GM12875 (cell line): Measurements from ENCODE around the gene HPS1.
A peak's percentile ranks its signal among the peaks of the same experiment; 100 is the strongest.

Source experiments
- H3K4me3 ChIP-seq: one replicate; pipeline ENCODE4 v1.5.1; 2011; ENCODE audit warnings: low read depth, low read length, control low read depth
- CTCF ChIP-seq: IDR thresholded peaks from 2 replicates; pipeline ENCODE4 v1.5.1; 2011; ENCODE audit warnings: low read depth, mild to moderate bottlenecking, control low read depth, inconsistent platforms, low read length, moderate library complexity, borderline replicate concordance; ENCODE audit not compliant: insufficient read depth

Gene HPS1

GRCh38 chr10:98456686-98457482 is 10.1 kb upstream of the HPS1 start:
- no peak overlapping the region for H3K4me3 ChIP-seq
- no peak for TF ChIP-seq CTCF

DNA sequence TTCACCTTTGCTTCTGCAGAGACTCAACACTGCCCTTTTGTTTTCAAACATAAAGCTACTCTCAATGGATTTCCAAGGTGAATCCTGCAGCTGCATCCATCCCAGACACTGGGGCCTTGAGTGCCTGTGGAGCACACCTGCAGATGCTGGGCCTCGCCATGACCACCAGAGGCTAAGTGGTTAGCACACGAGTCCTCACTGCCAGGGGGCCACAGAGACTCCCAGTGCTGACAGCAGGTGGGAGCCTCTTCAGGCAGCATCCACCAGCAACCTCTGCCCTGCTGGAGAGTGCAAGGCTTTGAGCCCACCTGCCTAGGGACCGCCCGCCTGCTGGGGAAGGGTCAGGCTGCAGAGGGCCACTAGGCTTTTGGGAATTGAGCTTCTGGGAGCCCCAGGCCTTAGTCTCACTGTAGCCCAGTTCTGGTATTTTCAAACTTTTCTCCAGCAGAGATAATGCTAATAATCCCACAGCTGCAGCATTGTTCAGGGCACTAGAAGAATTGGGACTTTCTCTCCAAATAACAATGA is 9.4 kb upstream of the HPS1 start:
- H3K4me3 ChIP-seq: no peak overlapping the region
- TF ChIP-seq CTCF: no peak

DNA sequence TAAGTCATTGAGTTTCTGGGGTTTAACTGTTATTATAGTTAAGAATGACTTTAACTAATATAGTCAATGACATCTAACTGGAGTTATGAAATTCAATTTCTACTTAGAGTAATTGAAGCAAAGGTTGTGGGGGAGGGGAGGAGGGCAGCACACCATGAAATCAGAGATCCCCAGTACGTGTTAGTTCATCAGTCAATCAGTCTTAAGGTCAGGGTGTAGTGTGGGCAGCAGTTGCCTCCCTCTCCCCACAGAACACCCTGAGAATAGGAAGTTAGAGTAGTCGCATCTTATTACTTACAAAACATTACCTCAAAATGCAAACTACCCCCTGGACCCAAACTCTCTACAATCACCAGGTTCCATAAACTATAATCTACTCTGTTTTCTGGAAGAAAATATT is 7.0 kb upstream of the HPS1 start:
- no peak overlapping the region for H3K4me3 ChIP-seq
- no peak for TF ChIP-seq CTCF

DNA sequence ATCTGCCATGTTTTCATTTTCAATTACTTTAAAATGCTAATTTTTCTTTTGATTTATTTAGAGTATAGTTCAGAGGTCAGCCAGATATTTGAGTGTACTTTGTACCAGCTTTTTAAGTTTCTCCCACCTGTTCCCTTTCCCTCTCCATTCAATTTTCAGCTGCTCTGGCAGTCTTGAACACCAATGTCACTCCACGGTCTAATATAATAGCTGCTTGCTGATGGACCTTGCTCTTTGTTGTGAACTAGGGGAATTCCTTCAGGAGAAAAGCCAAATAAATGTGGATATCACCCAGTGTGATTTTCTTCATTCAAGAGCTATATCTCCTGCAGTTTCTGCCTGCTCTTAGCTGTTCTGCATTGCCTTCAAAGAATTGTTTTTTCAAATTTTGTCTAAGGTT is 3.9 kb upstream of the HPS1 start:
- no peak for TF ChIP-seq CTCF

GRCh38 chr10:98449287-98449686 is 2.6 kb upstream of the HPS1 start:
- H3K4me3 ChIP-seq: no peak overlapping the region
- no peak for TF ChIP-seq CTCF

More for the DNA sequence above, 3.9 kb upstream of the HPS1 start:
- H3K4me3 ChIP-seq: no peak overlapping the region

- no peak for TF ChIP-seq CTCF
Measured at GRCh38 chr10:98446151-98446660, 529 bp downstream of the HPS1 start.

More at GRCh38 chr10:98446151-98446660, 529 bp downstream of the HPS1 start:
- peak overlapping the region; percentile 65 for H3K4me3 ChIP-seq
